Measurements from ENCODE around the gene PDXDC1. TPM values are rescaled to one million over a fixed set of nuclear protein-coding genes. Genes with fewer than 3 reads are reported as not detected.

Gene PDXDC1
- total RNA-seq, 1 experiment from 2014 or later = 62.6 TPM

DNA sequence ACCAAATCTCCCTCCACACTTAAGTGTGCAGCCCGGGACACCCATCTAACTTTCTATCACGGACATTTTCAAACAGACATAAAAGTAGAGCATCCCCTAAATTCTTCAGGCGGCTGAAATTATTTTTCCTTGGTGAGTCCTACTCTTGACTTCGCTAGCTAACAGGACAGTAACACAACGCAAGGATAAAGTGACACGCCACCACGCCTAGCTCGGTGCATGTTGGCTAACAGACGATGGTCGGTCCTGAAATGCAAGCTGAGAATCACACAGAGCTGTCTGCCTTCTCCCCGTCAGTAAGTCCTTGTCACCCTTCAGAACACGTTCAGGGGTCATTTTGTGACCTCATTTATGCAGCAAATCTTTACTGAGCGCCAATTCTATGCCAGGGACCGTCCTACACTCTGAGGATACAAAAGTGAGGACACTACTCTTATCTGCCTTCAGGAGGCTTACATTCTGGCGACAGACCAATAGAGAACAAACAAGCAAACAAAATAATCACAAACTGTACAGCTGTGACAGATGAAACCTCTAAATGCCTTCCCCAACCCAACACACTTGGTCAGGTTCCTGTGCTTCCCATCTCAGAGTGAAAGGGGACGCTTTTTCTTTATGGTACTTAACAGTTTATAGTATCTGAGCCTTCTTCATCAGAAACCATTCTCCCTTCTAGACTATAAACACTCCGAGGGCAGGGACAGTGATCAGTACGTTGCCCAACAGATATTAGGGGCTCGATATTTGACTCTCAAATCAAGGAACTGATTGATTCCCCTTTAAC lies 79.7 kb downstream of the PDXDC1 start:
- intact Hi-C loops (cut with micrococcal nuclease) = no loop called here
- Histone ChIP-seq H3K9me3 (ENCODE audit: low read length) (no peaks in the 10 kb centered on the region), H3K4me2 (ENCODE audit: low read length) (peak overlapping the region; percentile 88), H3K36me3 (ENCODE audit: low read depth, low read length) (peaks cover 3% of the 10 kb centered on the region; the same call in 1 of the 2 replicates), H3K4me3 (ENCODE audit: low read length) (peak overlapping the region; percentile 91), H3K9ac (ENCODE audit: low read length) (peak overlapping the region; percentile 70; the same call in 1 of the 2 replicates), H3K79me2 (ENCODE audit: low read length) (peaks cover 12% of the 10 kb centered on the region; the same call in 1 of the 2 replicates), H3K4me1 (ENCODE audit: insufficient read depth, low read length) (no peaks in the 10 kb centered on the region), H3K9me2 (replicated peaks; ENCODE audit: low read length) (no peaks in the 10 kb centered on the region), H4K20me1 (ENCODE audit: low read length) (no peaks in the 10 kb centered on the region), H2AFZ (ENCODE audit: low read length) (peak overlapping the region; percentile 91), H3F3A (ENCODE audit: low read length, unreplicated experiment) (no peaks in the 10 kb centered on the region), H3K27me3 (ENCODE audit: low read length) (no peaks in the 10 kb centered on the region), H3K27ac (ENCODE audit: low read length) (no peak overlapping the region)
- TF ChIP-seq EZH2 (IDR thresholded peaks at IDR 0.05; ENCODE audit: low read length, unreplicated experiment) (no peak), EZH2phosphoT487 (IDR thresholded peaks at IDR 0.05; ENCODE audit: borderline replicate concordance, low read length) (no peak)
- TF ChIP-seq, protein P1, sequence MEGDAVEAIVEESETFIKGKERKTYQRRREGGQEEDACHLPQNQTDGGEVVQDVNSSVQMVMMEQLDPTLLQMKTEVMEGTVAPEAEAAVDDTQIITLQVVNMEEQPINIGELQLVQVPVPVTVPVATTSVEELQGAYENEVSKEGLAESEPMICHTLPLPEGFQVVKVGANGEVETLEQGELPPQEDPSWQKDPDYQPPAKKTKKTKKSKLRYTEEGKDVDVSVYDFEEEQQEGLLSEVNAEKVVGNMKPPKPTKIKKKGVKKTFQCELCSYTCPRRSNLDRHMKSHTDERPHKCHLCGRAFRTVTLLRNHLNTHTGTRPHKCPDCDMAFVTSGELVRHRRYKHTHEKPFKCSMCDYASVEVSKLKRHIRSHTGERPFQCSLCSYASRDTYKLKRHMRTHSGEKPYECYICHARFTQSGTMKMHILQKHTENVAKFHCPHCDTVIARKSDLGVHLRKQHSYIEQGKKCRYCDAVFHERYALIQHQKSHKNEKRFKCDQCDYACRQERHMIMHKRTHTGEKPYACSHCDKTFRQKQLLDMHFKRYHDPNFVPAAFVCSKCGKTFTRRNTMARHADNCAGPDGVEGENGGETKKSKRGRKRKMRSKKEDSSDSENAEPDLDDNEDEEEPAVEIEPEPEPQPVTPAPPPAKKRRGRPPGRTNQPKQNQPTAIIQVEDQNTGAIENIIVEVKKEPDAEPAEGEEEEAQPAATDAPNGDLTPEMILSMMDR (conservative IDR thresholded peaks at IDR 0.05; ENCODE audit: low read depth, low read length) = no peak
- CTCF ChIA-PET = no interaction called here
- no peak for ATAC-seq
- DNase-seq = no peak
- BruUV-seq (replicated peaks) = TSS peak; percentile 31
- POLR2A ChIA-PET (ENCODE audit: unreplicated experiment) = interaction anchor here (0.6 kb wide), 1 partner anchor 49 kb away, joined by 3 read pairs; no protein-coding TSS in a partner anchor

GRCh38 chr16:15055141-15056053 lies 80.6 kb downstream of the PDXDC1 start:
- Histone ChIP-seq H3K27me3 (ENCODE audit: low read length) (no peaks in the 10 kb centered on the region), H3K9me2 (replicated peaks; ENCODE audit: low read length) (no peaks in the 10 kb centered on the region), H4K20me1 (ENCODE audit: low read length) (no peaks in the 10 kb centered on the region), H3K4me3 (ENCODE audit: low read length) (peak overlapping the region; percentile 91), H3K4me1 (ENCODE audit: insufficient read depth, low read length) (no peaks in the 10 kb centered on the region), H3K36me3 (ENCODE audit: low read depth, low read length) (peaks cover 7% of the 10 kb centered on the region; the same call in 1 of the 2 replicates), H3K79me2 (ENCODE audit: low read length) (peaks cover 12% of the 10 kb centered on the region; the same call in 1 of the 2 replicates), H3K9me3 (ENCODE audit: low read length) (no peaks in the 10 kb centered on the region), H3K27ac (ENCODE audit: low read length) (no peak overlapping the region), H3K4me2 (ENCODE audit: low read length) (peak overlapping the region; percentile 88), H3K9ac (ENCODE audit: low read length) (peak overlapping the region; percentile 70), H3F3A (ENCODE audit: low read length, unreplicated experiment) (no peaks in the 10 kb centered on the region), H2AFZ (ENCODE audit: low read length) (peak overlapping the region; percentile 91)
- ChIA-PET CTCF (no interaction called here), POLR2A (ENCODE audit: unreplicated experiment) (interaction anchor here (0.6 kb wide), 1 partner anchor 50 kb away, joined by 3 read pairs; no protein-coding TSS in a partner anchor)
- TF ChIP-seq, protein P1 (conservative IDR thresholded peaks at IDR 0.05; ENCODE audit: low read depth, low read length) = no peak
- TF ChIP-seq EZH2phosphoT487 (IDR thresholded peaks at IDR 0.05; ENCODE audit: borderline replicate concordance, low read length) (no peak), EZH2 (IDR thresholded peaks at IDR 0.05; ENCODE audit: low read length, unreplicated experiment) (no peak)
- BruUV-seq (replicated peaks) = no TSS peak
- DNase-seq = peak; percentile 9
- peak; percentile 31 for ATAC-seq
- intact Hi-C loops (cut with micrococcal nuclease) = no loop called here
